Type B pancreatic cell (in vitro differentiated cells): ENCODE data around the gene PRPF6. TPM values are rescaled to one million over a fixed set of nuclear protein-coding genes. Genes with fewer than 3 reads are reported as not detected.
A peak's percentile ranks its signal among the peaks of the same experiment; 100 is the strongest.
"Not testable (repeated sequence)": the region's sequence is repeated elsewhere in the genome, so short reads cannot be mapped to it uniquely, and the experiment has no call there.

Experiments
- DNase-seq: peaks from one replicate; pipeline ENCODE4 v3.0.0; 2021; ENCODE audit warnings: mixed read lengths; ENCODE audit not compliant: unreplicated experiment; ENCODE audit errors: extremely low spot score
- H3K27ac Mint-ChIP-seq: 2 replicates; pipeline ENCODE4 v1.8.0; 2021; ENCODE audit warnings: mild to moderate bottlenecking, mixed read lengths
- H3K27me3 Mint-ChIP-seq: 2 replicates; pipeline ENCODE4 v1.8.0; 2021; ENCODE audit warnings: mixed read lengths
- H3K36me3 Mint-ChIP-seq: 2 replicates; pipeline ENCODE4 v1.8.0; 2021; ENCODE audit warnings: mixed read lengths
- H3K4me1 Mint-ChIP-seq: one replicate; pipeline ENCODE4 v1.8.0; 2021; ENCODE audit warnings: mixed read lengths; ENCODE audit not compliant: unreplicated experiment
- H3K4me3 Mint-ChIP-seq: 2 replicates; pipeline ENCODE4 v1.8.0; 2021; ENCODE audit warnings: mild to moderate bottlenecking, mixed read lengths
- H3K9me3 Mint-ChIP-seq: 2 replicates; pipeline ENCODE4 v1.8.0; 2021; ENCODE audit warnings: mixed read lengths
- CTCF ChIP-seq: fragments of 200-600 bp; sonication (generic); conservative IDR thresholded peaks from 2 replicates; pipeline ENCODE4 v1.5.0; 2021; ENCODE audit warnings: antibody characterized with exemption, mild to moderate bottlenecking
- total RNA-seq: library from RNA; stranded (reverse); gene quantifications from 2 replicates; pipeline ENCODE4 v1.2.1, GENCODE V29; 2021; ENCODE audit warnings: low replicate concordance

The PRPF6 gene
- total RNA-seq, 1 donor from 2014 or later = 67.9 TPM

GRCh38 chr20:63974402-63975200, 6.3 kb upstream of the PRPF6 start:
- H3K27me3 Mint-ChIP-seq = peaks cover 8% of the 10 kb centered on the region
- no peak for TF ChIP-seq CTCF
- peaks cover 4% of the 10 kb centered on the region for H3K4me1 Mint-ChIP-seq
- no peaks in the 10 kb centered on the region for H3K9me3 Mint-ChIP-seq
- no peak for DNase-seq
- H3K36me3 Mint-ChIP-seq = no peaks in the 10 kb centered on the region
- peak overlapping the region; percentile 54 for H3K4me3 Mint-ChIP-seq
- H3K27ac Mint-ChIP-seq = no peak overlapping the region

GRCh38 chr20:63976511-63976910, 4.4 kb upstream of the PRPF6 start:
- H3K36me3 Mint-ChIP-seq, H3K9me3 Mint-ChIP-seq, H3K27ac Mint-ChIP-seq, DNase-seq: not testable (repeated sequence)
- peaks cover 15% of the 10 kb centered on the region for H3K4me1 Mint-ChIP-seq
- H3K27me3 Mint-ChIP-seq = peaks cover 14% of the 10 kb centered on the region
- H3K4me3 Mint-ChIP-seq = peak overlapping the region; percentile 74

- no peak for TF ChIP-seq CTCF
- peak overlapping the region; percentile 79 for H3K4me3 Mint-ChIP-seq
- DNase-seq = no peak
- no peaks in the 10 kb centered on the region for H3K9me3 Mint-ChIP-seq
- no peaks in the 10 kb centered on the region for H3K36me3 Mint-ChIP-seq
- peak overlapping the region; percentile 79 for H3K27ac Mint-ChIP-seq
- peaks cover 14% of the 10 kb centered on the region for H3K27me3 Mint-ChIP-seq
- H3K4me1 Mint-ChIP-seq = peaks cover 20% of the 10 kb centered on the region
Measured at GRCh38 chr20:63976980-63977738, 3.8 kb upstream of the PRPF6 start.

GRCh38 chr20:63977739-63978276, 3.1 kb upstream of the PRPF6 start:
- DNase-seq = no peak
- H3K27ac Mint-ChIP-seq = peak overlapping the region; percentile 79
- TF ChIP-seq CTCF = no peak
- peaks cover 14% of the 10 kb centered on the region for H3K27me3 Mint-ChIP-seq
- peaks cover 26% of the 10 kb centered on the region for H3K4me1 Mint-ChIP-seq
- H3K36me3 Mint-ChIP-seq = no peaks in the 10 kb centered on the region
- no peaks in the 10 kb centered on the region for H3K9me3 Mint-ChIP-seq
- H3K4me3 Mint-ChIP-seq = peak overlapping the region; percentile 81

GRCh38 chr20:63978319-63979228, 2.4 kb upstream of the PRPF6 start:
- H3K36me3 Mint-ChIP-seq = no peaks in the 10 kb centered on the region
- TF ChIP-seq CTCF = no peak
- peaks cover 26% of the 10 kb centered on the region for H3K4me1 Mint-ChIP-seq
- H3K27me3 Mint-ChIP-seq = peaks cover 14% of the 10 kb centered on the region
- H3K27ac Mint-ChIP-seq = peak overlapping the region; percentile 76
- peak overlapping the region; percentile 81 for H3K4me3 Mint-ChIP-seq
- DNase-seq = peak; percentile 77
- no peaks in the 10 kb centered on the region for H3K9me3 Mint-ChIP-seq
